ENCODE results near the gene NDUFA8. TPM values are rescaled to one million over a fixed set of nuclear protein-coding genes. Genes with fewer than 3 reads are reported as not detected.

NDUFA8 gene
- total RNA-seq, 2 donors from 2014 or later: 11.9 to 16.9 TPM

- peaks cover 0 to 16% of the 10 kb centered on the region in 2 donors for H3K36me3 ChIP-seq (replicated peaks in 1 of 2; ENCODE audit: insufficient read depth in 1 of 2, low read depth in 2 of 2)
- ATAC-seq (no peak), DNase-seq (no peak)
- H3K27me3 ChIP-seq: no peaks in the 10 kb centered on the region
- H3K9me3 ChIP-seq: no peaks in the 10 kb centered on the region
- intact Hi-C loops (cut with DNase I): no loop called here
- H3K27ac ChIP-seq: no peak overlapping the region
- TF ChIP-seq CTCF (IDR thresholded peaks at IDR 0.05) (no peak), POLR2A (IDR thresholded peaks at IDR 0.05) (no peak)
- H3K4me3 ChIP-seq: no peak overlapping the region
- no peaks in the 10 kb centered on the region for H3K4me1 ChIP-seq
- 96 to 100% methylated on average over 1 of the region's 1 CpG for WGBS, 2 donors
These were observed 16.3 kb downstream of the NDUFA8 start for GRCh38 chr9:122143296-122143695.

- ATAC-seq (no peak), DNase-seq (no peak)
- Histone ChIP-seq H3K36me3 (replicated peaks in 1 of 2; ENCODE audit: insufficient read depth in 1 of 2, low read depth in 2 of 2) (peaks cover 0 to 11% of the 10 kb centered on the region in 2 donors), H3K4me3 (no peak overlapping the region), H3K27me3 (no peaks in the 10 kb centered on the region), H3K27ac (no peak overlapping the region), H3K4me1 (no peaks in the 10 kb centered on the region), H3K9me3 (no peaks in the 10 kb centered on the region)
- TF ChIP-seq CTCF (IDR thresholded peaks at IDR 0.05) (no peak), POLR2A (IDR thresholded peaks at IDR 0.05) (no peak)
- WGBS, 2 donors: 84 to 85% methylated on average over 5 of the region's 5 CpGs
- intact Hi-C loops (cut with DNase I): no loop called here
These were observed 17.9 kb downstream of the NDUFA8 start for GRCh38 chr9:122141671-122142070.

- H3K27ac ChIP-seq: no peak overlapping the region
- H3K27me3 ChIP-seq: no peaks in the 10 kb centered on the region
- no peak for TF ChIP-seq POLR2A (IDR thresholded peaks at IDR 0.05)
- no peak for ATAC-seq
- DNase-seq: no peak
- WGBS, 2 donors: 55 to 57% methylated on average over 8 of the region's 8 CpGs
- peaks cover 0 to 4% of the 10 kb centered on the region in 2 donors for H3K36me3 ChIP-seq (replicated peaks in 1 of 2; ENCODE audit: insufficient read depth in 1 of 2, low read depth in 2 of 2)
- intact Hi-C loops (cut with DNase I): no loop called here
- H3K4me3 ChIP-seq: no peak overlapping the region
- H3K4me1 ChIP-seq: no peaks in the 10 kb centered on the region
- H3K9me3 ChIP-seq: no peaks in the 10 kb centered on the region
These were observed 19.0 kb downstream of the NDUFA8 start for GRCh38 chr9:122140368-122141193.

- no peaks in the 10 kb centered on the region for H3K27me3 ChIP-seq
- no peaks in the 10 kb centered on the region for H3K4me1 ChIP-seq
- intact Hi-C loops (cut with DNase I): no loop called here
- H3K4me3 ChIP-seq: no peak overlapping the region
- DNase-seq: no peak
- no peak for ATAC-seq
- H3K27ac ChIP-seq: no peak overlapping the region
- no peaks in the 10 kb centered on the region for H3K9me3 ChIP-seq
- no peak for TF ChIP-seq POLR2A (IDR thresholded peaks at IDR 0.05)
- TF ChIP-seq CTCF (IDR thresholded peaks at IDR 0.05): no peak
- 83 to 88% methylated on average over 10 of the region's 10 CpGs for WGBS, 2 donors
- H3K36me3 ChIP-seq (replicated peaks in 1 of 2; ENCODE audit: insufficient read depth in 1 of 2, low read depth in 2 of 2): peaks cover 0 to 2% of the 10 kb centered on the region in 2 donors
These were observed 20.9 kb downstream of the NDUFA8 start for GRCh38 chr9:122138560-122139268.

- Histone ChIP-seq H3K27ac (no peak overlapping the region), H3K4me3 (no peak overlapping the region), H3K4me1 (no peaks in the 10 kb centered on the region), H3K36me3 (replicated peaks in 1 of 2; ENCODE audit: insufficient read depth in 1 of 2, low read depth in 2 of 2) (no peaks in the 10 kb centered on the region), H3K9me3 (no peaks in the 10 kb centered on the region), H3K27me3 (no peaks in the 10 kb centered on the region)
- no peak for DNase-seq
- no peak for ATAC-seq
- intact Hi-C loops (cut with DNase I): no loop called here
- no peak for TF ChIP-seq POLR2A (IDR thresholded peaks at IDR 0.05)
- WGBS, 2 donors: 79 to 85% methylated on average over 6 to 7 of the region's 7 CpGs
These were observed 24.1 kb downstream of the NDUFA8 start for GRCh38 chr9:122135529-122135859.
